ENCODE data around the gene PTCD3.
A peak's percentile ranks its signal among the peaks of the same experiment; 100 is the strongest.

Gene PTCD3

DNA sequence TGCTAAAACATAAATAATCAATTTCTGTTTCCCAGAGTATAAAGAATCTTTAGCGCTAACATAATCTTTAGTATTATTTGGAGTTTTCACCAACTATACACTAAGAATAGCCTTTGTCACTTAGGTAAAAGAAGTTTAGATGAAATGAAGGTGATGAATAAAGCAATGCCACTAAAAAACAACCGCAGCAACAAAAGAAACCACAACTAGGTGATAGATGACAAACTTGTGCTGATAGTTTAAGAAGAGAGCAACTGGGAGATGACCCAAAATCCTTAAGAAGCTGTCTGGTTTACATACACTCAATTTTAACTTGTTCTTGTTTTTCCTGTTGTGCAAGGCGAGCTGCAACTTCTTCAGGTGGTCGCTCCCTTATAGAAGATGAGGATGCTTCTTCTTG lies 64.4 kb downstream of the PTCD3 start:
- no peak overlapping the region for H3K27ac ChIP-seq
- H3K27me3 ChIP-seq: no peaks in the 10 kb centered on the region
- peaks cover 61% of the 10 kb centered on the region for H3K36me3 ChIP-seq
- no peak overlapping the region for H3K4me3 ChIP-seq (ENCODE audit: low read depth in 1 of 2, low read length in 1 of 2)
- TF ChIP-seq, protein P1, sequence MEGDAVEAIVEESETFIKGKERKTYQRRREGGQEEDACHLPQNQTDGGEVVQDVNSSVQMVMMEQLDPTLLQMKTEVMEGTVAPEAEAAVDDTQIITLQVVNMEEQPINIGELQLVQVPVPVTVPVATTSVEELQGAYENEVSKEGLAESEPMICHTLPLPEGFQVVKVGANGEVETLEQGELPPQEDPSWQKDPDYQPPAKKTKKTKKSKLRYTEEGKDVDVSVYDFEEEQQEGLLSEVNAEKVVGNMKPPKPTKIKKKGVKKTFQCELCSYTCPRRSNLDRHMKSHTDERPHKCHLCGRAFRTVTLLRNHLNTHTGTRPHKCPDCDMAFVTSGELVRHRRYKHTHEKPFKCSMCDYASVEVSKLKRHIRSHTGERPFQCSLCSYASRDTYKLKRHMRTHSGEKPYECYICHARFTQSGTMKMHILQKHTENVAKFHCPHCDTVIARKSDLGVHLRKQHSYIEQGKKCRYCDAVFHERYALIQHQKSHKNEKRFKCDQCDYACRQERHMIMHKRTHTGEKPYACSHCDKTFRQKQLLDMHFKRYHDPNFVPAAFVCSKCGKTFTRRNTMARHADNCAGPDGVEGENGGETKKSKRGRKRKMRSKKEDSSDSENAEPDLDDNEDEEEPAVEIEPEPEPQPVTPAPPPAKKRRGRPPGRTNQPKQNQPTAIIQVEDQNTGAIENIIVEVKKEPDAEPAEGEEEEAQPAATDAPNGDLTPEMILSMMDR (IDR thresholded peaks at IDR 0.05): no peak
- peaks cover 9 to 12% of the 10 kb centered on the region in 2 experiments for H3K4me1 ChIP-seq (ENCODE audit: control insufficient read depth in 1 of 2, insufficient read depth in 1 of 2, low read depth in 1 of 2, low read length in 1 of 2)
- no peaks in the 10 kb centered on the region for H3K9me3 ChIP-seq

DNA sequence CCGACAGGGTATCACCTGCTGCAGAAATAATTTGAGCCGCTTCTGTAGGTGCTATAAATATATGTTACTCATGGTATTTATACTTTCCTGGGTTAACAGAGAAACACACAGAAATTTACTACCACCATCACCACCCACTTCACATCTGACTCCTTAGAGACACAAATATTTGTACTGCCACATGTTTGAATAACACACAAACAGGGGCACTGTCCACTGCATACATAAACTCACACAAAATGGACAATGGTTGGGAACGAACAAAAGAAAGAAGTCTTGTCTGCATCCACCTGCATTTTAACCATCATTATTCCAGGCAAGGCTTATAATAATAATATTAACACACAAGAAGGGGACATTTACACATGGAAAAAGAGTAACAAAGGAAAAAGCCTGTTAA lies 65.3 kb downstream of the PTCD3 start:
- Histone ChIP-seq H3K27me3 (no peaks in the 10 kb centered on the region), H3K4me3 (ENCODE audit: low read depth in 1 of 2, low read length in 1 of 2) (no peak overlapping the region), H3K4me1 (ENCODE audit: control insufficient read depth in 1 of 2, insufficient read depth in 1 of 2, low read depth in 1 of 2, low read length in 1 of 2) (peaks cover 9 to 12% of the 10 kb centered on the region in 2 experiments), H3K36me3 (peaks cover 60% of the 10 kb centered on the region), H3K27ac (no peak overlapping the region), H3K9me3 (no peaks in the 10 kb centered on the region)
- TF ChIP-seq, protein P1 (IDR thresholded peaks at IDR 0.05): no peak

DNA sequence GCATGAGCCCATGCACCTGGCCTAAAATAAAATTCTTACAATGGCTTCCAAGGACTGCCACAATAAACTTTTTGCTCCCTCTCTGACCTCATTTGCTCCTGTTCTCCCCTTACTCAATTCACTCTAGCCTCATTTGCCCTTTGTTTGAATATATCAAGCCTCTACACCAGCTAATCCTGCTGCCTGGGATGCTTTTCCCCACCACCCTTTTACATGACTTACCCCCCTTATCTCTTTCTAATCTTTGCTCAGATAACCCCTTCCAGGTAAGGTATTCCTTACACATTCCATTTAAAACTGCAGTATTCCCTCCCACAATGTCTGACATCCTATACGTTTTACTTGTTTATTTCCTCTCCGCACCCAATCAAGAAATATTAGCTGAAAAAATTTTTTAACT lies 66.6 kb downstream of the PTCD3 start:
- Histone ChIP-seq H3K4me3 (ENCODE audit: low read depth in 1 of 2, low read length in 1 of 2) (no peak overlapping the region), H3K27ac (no peak overlapping the region), H3K27me3 (no peaks in the 10 kb centered on the region), H3K4me1 (ENCODE audit: control insufficient read depth in 1 of 2, insufficient read depth in 1 of 2, low read depth in 1 of 2, low read length in 1 of 2) (peaks cover 9 to 12% of the 10 kb centered on the region in 2 experiments), H3K9me3 (no peaks in the 10 kb centered on the region), H3K36me3 (peaks cover 64% of the 10 kb centered on the region)
- TF ChIP-seq, protein P1 (IDR thresholded peaks at IDR 0.05): no peak

DNA sequence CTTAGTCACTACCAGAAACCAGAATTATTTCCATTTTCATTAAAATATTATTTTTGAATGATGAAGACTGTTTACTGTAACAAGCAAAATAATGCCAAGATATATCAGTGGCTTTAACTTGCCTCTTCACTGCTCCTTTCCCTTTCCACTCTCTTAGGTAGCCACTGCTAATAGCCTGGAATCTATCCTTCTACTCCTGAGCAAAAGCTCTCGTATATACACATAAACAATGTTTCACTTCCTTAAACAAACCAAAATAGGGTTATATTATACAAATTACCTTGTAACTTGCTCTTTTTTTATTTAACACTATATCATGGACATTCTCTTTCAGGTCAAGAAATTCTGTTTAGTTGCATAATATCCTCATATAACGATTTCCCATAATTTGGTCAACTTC lies 68.4 kb downstream of the PTCD3 start:
- H3K4me1 ChIP-seq (ENCODE audit: control insufficient read depth in 1 of 2, insufficient read depth in 1 of 2, low read depth in 1 of 2, low read length in 1 of 2): peaks cover 9 to 12% of the 10 kb centered on the region in 2 experiments
- no peaks in the 10 kb centered on the region for H3K9me3 ChIP-seq
- H3K27me3 ChIP-seq: no peaks in the 10 kb centered on the region
- peaks cover 70% of the 10 kb centered on the region for H3K36me3 ChIP-seq
- TF ChIP-seq, protein P1 (IDR thresholded peaks at IDR 0.05): no peak
- no peak overlapping the region for H3K4me3 ChIP-seq (ENCODE audit: low read depth in 1 of 2, low read length in 1 of 2)
- peak overlapping the region; percentile 24 for H3K27ac ChIP-seq

DNA sequence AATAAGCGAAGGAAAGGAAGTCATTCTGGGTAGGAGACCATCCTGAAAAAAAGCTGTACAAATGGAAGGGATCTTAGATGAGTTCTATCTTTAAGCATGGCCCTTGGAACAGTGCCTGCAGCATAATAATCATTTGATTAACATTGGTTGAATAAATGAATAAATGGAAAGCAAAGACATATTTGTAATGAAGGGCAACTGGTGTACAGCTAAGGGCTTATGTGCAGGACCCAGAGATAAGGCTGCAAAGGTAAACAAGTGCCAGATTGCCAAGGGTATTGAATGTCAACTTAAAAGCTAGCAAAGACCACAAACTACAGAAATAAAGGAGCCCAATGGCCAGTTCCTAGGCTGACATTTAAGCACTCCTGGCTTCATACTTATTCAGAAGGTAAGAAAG lies 69.8 kb downstream of the PTCD3 start:
- Histone ChIP-seq H3K9me3 (no peaks in the 10 kb centered on the region), H3K27me3 (no peaks in the 10 kb centered on the region), H3K27ac (no peak overlapping the region), H3K36me3 (peaks cover 63% of the 10 kb centered on the region), H3K4me3 (ENCODE audit: low read depth in 1 of 2, low read length in 1 of 2) (no peak overlapping the region), H3K4me1 (ENCODE audit: control insufficient read depth in 1 of 2, insufficient read depth in 1 of 2, low read depth in 1 of 2, low read length in 1 of 2) (peaks cover 9 to 12% of the 10 kb centered on the region in 2 experiments)
- TF ChIP-seq, protein P1 (IDR thresholded peaks at IDR 0.05): no peak

DNA sequence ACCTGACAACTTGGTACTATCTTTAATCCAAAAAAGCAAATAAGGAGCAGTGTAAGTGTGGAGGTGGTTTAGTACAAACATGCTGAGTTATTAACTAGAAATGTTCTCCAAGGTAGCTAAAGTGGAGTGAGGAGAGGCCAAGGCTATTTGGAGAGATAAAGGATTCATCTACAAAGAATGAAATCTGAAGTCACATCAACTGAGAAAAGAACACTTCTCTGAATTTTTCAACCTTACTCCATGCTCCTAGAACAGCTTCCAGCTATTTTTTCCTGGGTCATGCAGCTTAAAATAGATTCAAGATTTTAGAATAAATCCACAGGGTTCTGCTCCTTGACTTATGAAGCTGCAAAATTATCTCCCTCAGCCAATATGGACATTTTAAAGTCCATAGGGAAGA lies 70.6 kb downstream of the PTCD3 start:
- TF ChIP-seq, protein P1 (IDR thresholded peaks at IDR 0.05): no peak
- Histone ChIP-seq H3K4me1 (ENCODE audit: control insufficient read depth in 1 of 2, insufficient read depth in 1 of 2, low read depth in 1 of 2, low read length in 1 of 2) (peaks cover 9 to 12% of the 10 kb centered on the region in 2 experiments), H3K4me3 (ENCODE audit: low read depth in 1 of 2, low read length in 1 of 2) (no peak overlapping the region), H3K9me3 (no peaks in the 10 kb centered on the region), H3K27ac (no peak overlapping the region), H3K27me3 (no peaks in the 10 kb centered on the region), H3K36me3 (peaks cover 55% of the 10 kb centered on the region)

All from neutrophil (primary cell).